IMR-90 (cell line): ENCODE results near the gene BMP8A. TPM values are rescaled to one million over a fixed set of nuclear protein-coding genes. Genes with fewer than 3 reads are reported as not detected.

Experiments
- ATAC-seq: fragments of 200-7000 bp; cut with Tn5 transposase; 2 replicates; pipeline ENCODE4 v1.9.1; 2020; ENCODE audit warnings: low read depth, mild to moderate bottlenecking, moderate library complexity
- BruUV-seq: library from RNA; stranded (reverse); fragments of 400-500 nt; replicated peaks from 2 replicates; lab custom pipeline; 2021; lab: Mats Ljungman, UMichigan
- CTCF ChIA-PET: fragments of 300-600 bp; formaldehyde crosslinking; extraction: SDS; loops from one replicate; lab custom pipeline; 2021; ENCODE audit warnings: antibody characterized with exemption; lab: Yijun Ruan, JAX
- POLR2A ChIA-PET: fragments of 300-600 bp; sonication (Branson Sonifier 250); formaldehyde crosslinking; loops from one replicate; lab custom pipeline; 2022; ENCODE audit warnings: antibody characterized with exemption; ENCODE audit not compliant: unreplicated experiment; lab: Charles Lee
- DNase-seq: peaks from one replicate; pipeline ENCODE4 v3.0.0; 2013
- H2AFZ ChIP-seq: replicated peaks from 2 replicates; pipeline ENCODE3; 2013; ENCODE audit warnings: low read length, mild to moderate bottlenecking; ENCODE audit not compliant: poor library complexity
- H2AK5ac ChIP-seq: 2 replicates; pipeline ENCODE4 v1.6.1; 2013; ENCODE audit warnings: low read depth, low read length, inconsistent platforms
- H2AK9ac ChIP-seq: replicated peaks from 2 replicates; pipeline ENCODE3; 2013; ENCODE audit warnings: mild to moderate bottlenecking, low read depth, low read length, moderate library complexity; ENCODE audit not compliant: poor library complexity
- H2BK120ac ChIP-seq: 2 replicates; pipeline ENCODE4 v1.6.1; 2013; ENCODE audit warnings: low read depth, low read length, inconsistent platforms
- H2BK15ac ChIP-seq: 3 replicates; pipeline ENCODE4 v1.6.1; 2013; ENCODE audit warnings: low read depth, low read length, inconsistent platforms
- H2BK20ac ChIP-seq: 2 replicates; pipeline ENCODE4 v1.6.1; 2013; ENCODE audit warnings: low read depth, mild to moderate bottlenecking, inconsistent platforms, low read length, moderate library complexity
- H2BK5ac ChIP-seq: 2 replicates; pipeline ENCODE4 v1.6.1; 2013; ENCODE audit warnings: mild to moderate bottlenecking, low read depth, low read length, inconsistent platforms; ENCODE audit not compliant: poor library complexity, severe bottlenecking
- H3K14ac ChIP-seq: replicated peaks from 2 replicates; pipeline ENCODE4 v1.6.1; 2013; ENCODE audit warnings: low read depth, low read length, inconsistent platforms
- H3K18ac ChIP-seq: 2 replicates; pipeline ENCODE4 v1.6.1; 2013; ENCODE audit warnings: low read depth, low read length, control low read depth
- H3K23ac ChIP-seq: 2 replicates; pipeline ENCODE4 v1.6.1; 2013; ENCODE audit warnings: low read depth, low read length, inconsistent platforms
- H3K27ac ChIP-seq: 2 replicates; pipeline ENCODE4 v1.5.1; 2013; ENCODE audit warnings: mild to moderate bottlenecking, control low read depth, low read length; ENCODE audit not compliant: insufficient read depth
- H3K27me3 ChIP-seq: 2 replicates; pipeline ENCODE4 v1.6.1; 2013; ENCODE audit warnings: low read length; ENCODE audit not compliant: control insufficient read depth, insufficient read depth
- H3K36me3 ChIP-seq: 2 replicates; pipeline ENCODE4 v1.6.1; 2013; ENCODE audit warnings: low read length, mixed read lengths; ENCODE audit not compliant: control insufficient read depth, insufficient read depth
- H3K4ac ChIP-seq: 2 replicates; pipeline ENCODE4 v1.6.1; 2013; ENCODE audit warnings: low read depth, low read length, inconsistent platforms
- H3K4me1 ChIP-seq: 2 replicates; pipeline ENCODE4 v1.6.1; 2013; ENCODE audit warnings: low read length, mixed read lengths; ENCODE audit not compliant: control insufficient read depth, insufficient read depth
- H3K4me2 ChIP-seq: 2 replicates; pipeline ENCODE4 v1.6.1; 2013; ENCODE audit warnings: low read depth, mild to moderate bottlenecking, control low read depth, low read length, moderate library complexity
- H3K4me3 ChIP-seq: 2 replicates; pipeline ENCODE4 v1.5.1; 2013; ENCODE audit warnings: low read depth, mild to moderate bottlenecking, control low read depth, low read length, moderate library complexity; ENCODE audit not compliant: insufficient read depth
- H3K56ac ChIP-seq: 2 replicates; pipeline ENCODE4 v1.6.1; 2013; ENCODE audit warnings: low read length, inconsistent platforms; ENCODE audit not compliant: insufficient read depth; ENCODE audit errors: extremely low read depth
- H3K79me1 ChIP-seq, 2 experiments: 2 replicates each; pipeline ENCODE4 v1.6.1; 2013; ENCODE audit warnings: low read length in 2 of 2, inconsistent platforms in 1 of 2, low read depth in 1 of 2
- H3K9ac ChIP-seq: 2 replicates; pipeline ENCODE4 v1.6.1; 2013; ENCODE audit warnings: low read depth, low read length, control low read depth
- H3K9me1 ChIP-seq: 2 replicates; pipeline ENCODE4 v1.6.1; 2013; ENCODE audit warnings: low read length, inconsistent platforms; ENCODE audit not compliant: insufficient read depth
- H3K9me3 ChIP-seq: 2 replicates; pipeline ENCODE4 v1.6.1; 2013; ENCODE audit warnings: low read length; ENCODE audit not compliant: control insufficient read depth, insufficient read depth
- H4K20me1 ChIP-seq: 2 replicates; pipeline ENCODE4 v1.6.1; 2013; ENCODE audit warnings: low read length, inconsistent platforms; ENCODE audit not compliant: insufficient read depth
- H4K5ac ChIP-seq: 2 replicates; pipeline ENCODE4 v1.6.1; 2013; ENCODE audit warnings: mild to moderate bottlenecking, low read depth, low read length, control low read depth
- H4K8ac ChIP-seq, 2 experiments: 2 replicates each; pipeline ENCODE4 v1.6.1; 2013; ENCODE audit warnings: low read depth in 2 of 2, low read length in 2 of 2, control low read depth in 1 of 2, inconsistent platforms in 1 of 2
- H4K91ac ChIP-seq: 2 replicates; pipeline ENCODE4 v1.6.1; 2013; ENCODE audit warnings: low read depth, low read length, inconsistent platforms; ENCODE audit not compliant: insufficient read depth
- BHLHE40 ChIP-seq: fragments of 150-350 bp; IDR thresholded peaks from 2 replicates; pipeline ENCODE4 v1.6.1; 2016; ENCODE audit warnings: mild to moderate bottlenecking, low read depth, low read length
- CEBPB ChIP-seq: IDR thresholded peaks from 2 replicates; pipeline ENCODE4 v1.6.1; 2012; ENCODE audit warnings: low read depth, low read length, improper control_type of control experiment
- FOS ChIP-seq: fragments of 150-350 bp; IDR thresholded peaks from 2 replicates; pipeline ENCODE4 v1.6.1; 2016; ENCODE audit warnings: low read depth, low read length
- MAFK ChIP-seq: IDR thresholded peaks from 2 replicates; pipeline ENCODE4 v1.6.1; 2012; ENCODE audit warnings: low read depth, low read length, improper control_type of control experiment
- MXI1 ChIP-seq: IDR thresholded peaks from 2 replicates; pipeline ENCODE4 v1.6.1; 2012; ENCODE audit warnings: low read depth, mild to moderate bottlenecking, low read length, moderate library complexity, borderline replicate concordance
- NFE2L2 ChIP-seq: fragments of 150-350 bp; IDR thresholded peaks from 2 replicates; pipeline ENCODE4 v1.6.1; 2016; ENCODE audit warnings: low read depth, mild to moderate bottlenecking, low read length
- POLR2A ChIP-seq: IDR thresholded peaks from 2 replicates; pipeline ENCODE4 v1.6.1; 2012; ENCODE audit warnings: mild to moderate bottlenecking, low read depth, low read length
- RCOR1 ChIP-seq: IDR thresholded peaks from 2 replicates; pipeline ENCODE4 v1.6.1; 2012; ENCODE audit warnings: mild to moderate bottlenecking, low read length, improper control_type of control experiment; ENCODE audit not compliant: insufficient replicate concordance
- dilution Hi-C: fragments of 300-500 bp; cut with HindIII; formaldehyde crosslinking; loops from one replicate; pipeline ENCODE4 v1.14.3; 2018; ENCODE audit warnings: low sequenced_read_pairs; ENCODE audit not compliant: unreplicated experiment
- in situ Hi-C: fragments of 300-500 bp; cut with MboI; formaldehyde crosslinking; loops from 3 replicates; pipeline ENCODE4 v1.14.3; 2019; ENCODE audit warnings: low sequenced_read_pairs, inconsistent platforms, mixed read lengths
- intact Hi-C: fragments of 100-400 bp; cut with micrococcal nuclease; formaldehyde crosslinking; loops from 2 replicates; pipeline ENCODE4 v1.10.0; 2022
- polyA plus RNA-seq, 3 experiments: library from polyadenylated mRNA; depleted of rRNA; stranded (reverse); fragments of >200 nt; gene quantifications; 2 replicates each; pipeline ENCODE4 v1.2.3, GENCODE V29; 2012; ENCODE audit warnings: low replicate concordance in 1 of 3
- total RNA-seq: library from RNA; depleted of rRNA; stranded (reverse); fragments of >200 nt; gene quantifications from 2 replicates; pipeline ENCODE4 v1.2.3, GENCODE V29; 2012
- TF ChIP-seq, protein P1 (sequence below): fragments of 150-350 bp; IDR thresholded peaks from 2 replicates; pipeline ENCODE4 v1.6.1; 2017; ENCODE audit warnings: mild to moderate bottlenecking, antibody characterized with exemption, low read length, low read depth
- TF ChIP-seq, protein P2 (sequence below): fragments of 150-350 bp; IDR thresholded peaks from 2 replicates; pipeline ENCODE4 v1.6.1; 2016; ENCODE audit warnings: low read depth, mild to moderate bottlenecking, low read length, moderate library complexity, borderline replicate concordance
- TF ChIP-seq, protein P3 (sequence below): conservative IDR thresholded peaks from 2 replicates; pipeline ENCODE4 v1.5.1; 2012; ENCODE audit warnings: mild to moderate bottlenecking, low read depth, low read length, improper control_type of control experiment

BMP8A gene
- total and polyA plus RNA-seq, 2 of the 4 experiments (the other 2 are of a cell fraction): not detected

DNA sequence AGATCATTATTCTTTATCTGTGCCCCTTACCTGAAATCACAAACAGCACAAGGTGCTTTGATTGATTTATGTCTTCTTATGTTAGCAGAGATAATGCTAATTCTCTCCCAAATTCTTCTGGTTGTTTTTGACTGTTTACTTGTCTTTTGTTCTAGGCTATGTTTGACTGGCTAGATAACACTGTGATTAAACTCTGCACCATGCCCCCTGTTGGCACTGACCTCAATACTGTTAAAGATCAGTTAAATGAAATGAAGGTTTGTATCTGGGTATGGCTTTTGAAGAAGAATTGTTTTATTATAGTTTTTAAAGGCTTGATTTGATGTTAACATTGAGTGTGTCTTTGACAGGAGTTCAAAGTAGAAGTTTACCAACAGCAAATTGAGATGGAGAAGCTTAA lies 49.6 kb upstream of the BMP8A start:
- Histone ChIP-seq H3K23ac (no peak overlapping the region), H3K27me3 (no peaks in the 10 kb centered on the region), H3K56ac (no peak overlapping the region), H3K36me3 (peaks cover 74% of the 10 kb centered on the region), H3K4me1 (no peaks in the 10 kb centered on the region), H2BK5ac (no peak overlapping the region), H4K8ac (no peak overlapping the region), H2AK5ac (no peak overlapping the region), H3K9me1 (peaks cover 3% of the 10 kb centered on the region; the same call in 1 of the 2 replicates), H3K27ac (no peak overlapping the region), H3K9ac (no peak overlapping the region), H4K5ac (no peak overlapping the region), H2AFZ (no peak overlapping the region), H4K20me1 (no peaks in the 10 kb centered on the region; the same call in 1 of the 2 replicates), H3K14ac (no peak overlapping the region), H3K4me2 (no peak overlapping the region), H4K91ac (no peak overlapping the region), H2AK9ac (no peak overlapping the region), H2BK120ac (no peak overlapping the region), H2BK15ac (no peak overlapping the region), H3K18ac (no peak overlapping the region), H3K4ac (no peak overlapping the region), H3K79me1 (peaks cover 21 to 44% of the 10 kb centered on the region in 2 experiments), H2BK20ac (no peak overlapping the region), H3K4me3 (no peak overlapping the region), H3K9me3 (no peaks in the 10 kb centered on the region)
- in situ Hi-C loops (no loop called here), dilution Hi-C loops (no loop called here), intact Hi-C loops (no loop called here)
- ATAC-seq (no peak), DNase-seq (no peak)
- BruUV-seq: no TSS peak
- CTCF ChIA-PET: no interaction called here
- POLR2A ChIA-PET: no interaction called here
- TF ChIP-seq, protein P1, sequence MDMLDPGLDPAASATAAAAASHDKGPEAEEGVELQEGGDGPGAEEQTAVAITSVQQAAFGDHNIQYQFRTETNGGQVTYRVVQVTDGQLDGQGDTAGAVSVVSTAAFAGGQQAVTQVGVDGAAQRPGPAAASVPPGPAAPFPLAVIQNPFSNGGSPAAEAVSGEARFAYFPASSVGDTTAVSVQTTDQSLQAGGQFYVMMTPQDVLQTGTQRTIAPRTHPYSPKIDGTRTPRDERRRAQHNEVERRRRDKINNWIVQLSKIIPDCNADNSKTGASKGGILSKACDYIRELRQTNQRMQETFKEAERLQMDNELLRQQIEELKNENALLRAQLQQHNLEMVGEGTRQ: no peak
- TF ChIP-seq, protein P2, sequence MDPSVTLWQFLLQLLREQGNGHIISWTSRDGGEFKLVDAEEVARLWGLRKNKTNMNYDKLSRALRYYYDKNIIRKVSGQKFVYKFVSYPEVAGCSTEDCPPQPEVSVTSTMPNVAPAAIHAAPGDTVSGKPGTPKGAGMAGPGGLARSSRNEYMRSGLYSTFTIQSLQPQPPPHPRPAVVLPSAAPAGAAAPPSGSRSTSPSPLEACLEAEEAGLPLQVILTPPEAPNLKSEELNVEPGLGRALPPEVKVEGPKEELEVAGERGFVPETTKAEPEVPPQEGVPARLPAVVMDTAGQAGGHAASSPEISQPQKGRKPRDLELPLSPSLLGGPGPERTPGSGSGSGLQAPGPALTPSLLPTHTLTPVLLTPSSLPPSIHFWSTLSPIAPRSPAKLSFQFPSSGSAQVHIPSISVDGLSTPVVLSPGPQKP: no peak
- no peak for TF ChIP-seq RCOR1
- TF ChIP-seq MAFK: no peak
- TF ChIP-seq FOS: no peak
- no peak for TF ChIP-seq MXI1
- TF ChIP-seq CEBPB: no peak
- no peak for TF ChIP-seq BHLHE40
- TF ChIP-seq NFE2L2: no peak
- TF ChIP-seq POLR2A: no peak
- TF ChIP-seq, protein P3, sequence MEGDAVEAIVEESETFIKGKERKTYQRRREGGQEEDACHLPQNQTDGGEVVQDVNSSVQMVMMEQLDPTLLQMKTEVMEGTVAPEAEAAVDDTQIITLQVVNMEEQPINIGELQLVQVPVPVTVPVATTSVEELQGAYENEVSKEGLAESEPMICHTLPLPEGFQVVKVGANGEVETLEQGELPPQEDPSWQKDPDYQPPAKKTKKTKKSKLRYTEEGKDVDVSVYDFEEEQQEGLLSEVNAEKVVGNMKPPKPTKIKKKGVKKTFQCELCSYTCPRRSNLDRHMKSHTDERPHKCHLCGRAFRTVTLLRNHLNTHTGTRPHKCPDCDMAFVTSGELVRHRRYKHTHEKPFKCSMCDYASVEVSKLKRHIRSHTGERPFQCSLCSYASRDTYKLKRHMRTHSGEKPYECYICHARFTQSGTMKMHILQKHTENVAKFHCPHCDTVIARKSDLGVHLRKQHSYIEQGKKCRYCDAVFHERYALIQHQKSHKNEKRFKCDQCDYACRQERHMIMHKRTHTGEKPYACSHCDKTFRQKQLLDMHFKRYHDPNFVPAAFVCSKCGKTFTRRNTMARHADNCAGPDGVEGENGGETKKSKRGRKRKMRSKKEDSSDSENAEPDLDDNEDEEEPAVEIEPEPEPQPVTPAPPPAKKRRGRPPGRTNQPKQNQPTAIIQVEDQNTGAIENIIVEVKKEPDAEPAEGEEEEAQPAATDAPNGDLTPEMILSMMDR: no peak
